GM12878 (cell line): ENCODE measurements around the gene CYP3A7. TPM values are rescaled to one million over a fixed set of nuclear protein-coding genes. Genes with fewer than 3 reads are reported as not detected.
"Not testable (repeated sequence)": the region's sequence is repeated elsewhere in the genome, so short reads cannot be mapped to it uniquely, and the experiment has no call there.

ENCODE experiments used
- ATAC-seq: fragments of 200-7000 bp; cut with Tn5 transposase; 3 replicates; pipeline ENCODE4 v1.9.1; 2020; ENCODE audit warnings: mild to moderate bottlenecking, moderate library complexity
- BruUV-seq: library from RNA; stranded (reverse); fragments of 400-500 nt; replicated peaks from 2 replicates; lab custom pipeline; 2021; lab: Mats Ljungman, UMichigan
- CTCF ChIA-PET: fragments of 300-600 bp; sonication (Branson Sonifier 250); formaldehyde crosslinking; extraction: SDS; loops from one replicate; lab custom pipeline; 2021; ENCODE audit warnings: inconsistent platforms; lab: Yijun Ruan, JAX
- POLR2A ChIA-PET: fragments of 350-600 bp; formaldehyde crosslinking; extraction: SDS; loops from one replicate; lab custom pipeline; 2021; ENCODE audit warnings: inconsistent platforms; lab: Charles Lee
- RAD21 ChIA-PET: fragments of 300-600 bp; sonication (Branson Sonifier 250); formaldehyde crosslinking; loops from one replicate; lab custom pipeline; 2023; ENCODE audit warnings: antibody characterized with exemption; ENCODE audit not compliant: unreplicated experiment; lab: Charles Lee
- SMC1A ChIA-PET: fragments of 300-600 bp; sonication (Branson Sonifier 250); formaldehyde crosslinking; loops from one replicate; lab custom pipeline; 2023; ENCODE audit not compliant: unreplicated experiment, uncharacterized antibody; lab: Charles Lee
- DNase-seq: peaks from one replicate; pipeline ENCODE4 v3.0.0-alpha.2; 2011; ENCODE audit warnings: low read depth, low spot score
- FAIRE-seq: peaks from 3 replicates; lab custom pipeline; 2011; peaks lifted over from hg19 to GRCh38; lab: Jason Lieb, UNC
- H2AFZ ChIP-seq: 2 replicates; pipeline ENCODE4 v1.6.0; 2011; ENCODE audit warnings: low read depth, low read length, control low read depth; ENCODE audit not compliant: control insufficient read depth
- H3K27ac ChIP-seq: 2 replicates; pipeline ENCODE4 v1.5.1; 2011; ENCODE audit warnings: control low read depth; ENCODE audit not compliant: control insufficient read depth, insufficient read depth
- H3K27me3 ChIP-seq, 2 experiments: replicated peaks in 1 of 2; 2 replicates each; pipeline versions ENCODE4 v1.6.0 to v1.6.1; 2011; ENCODE audit warnings: low read length in 1 of 2; ENCODE audit not compliant: control insufficient read depth in 2 of 2, insufficient read depth in 2 of 2
- H3K36me3 ChIP-seq, 2 experiments: 2 replicates each; pipeline ENCODE4 v1.5.1; 2011; ENCODE audit warnings: low read length in 1 of 2; ENCODE audit not compliant: control insufficient read depth in 2 of 2, insufficient read depth in 2 of 2
- H3K4me1 ChIP-seq: 2 replicates; pipeline ENCODE4 v1.6.1; 2011; ENCODE audit warnings: mild to moderate bottlenecking, low read length, moderate library complexity, mixed read lengths; ENCODE audit not compliant: control insufficient read depth, insufficient read depth
- H3K4me2 ChIP-seq: 2 replicates; pipeline ENCODE4 v1.6.0; 2011; ENCODE audit warnings: control low read depth; ENCODE audit not compliant: control insufficient read depth, insufficient read depth
- H3K4me3 ChIP-seq: fragments of 200-600 bp; sonication (generic); 2 replicates; pipeline ENCODE4 v1.5.1; 2016
- H3K79me2 ChIP-seq: 2 replicates; pipeline ENCODE4 v1.6.0; 2011; ENCODE audit warnings: low read length; ENCODE audit not compliant: control insufficient read depth, insufficient read depth
- H3K9ac ChIP-seq: 2 replicates; pipeline ENCODE4 v1.8.0; 2011; ENCODE audit warnings: low read length, control low read depth, mixed read lengths; ENCODE audit not compliant: control insufficient read depth, insufficient read depth
- H3K9me3 ChIP-seq: replicated peaks from 3 replicates; pipeline ENCODE4 v1.5.1; 2011; ENCODE audit warnings: mild to moderate bottlenecking, low read length; ENCODE audit not compliant: control insufficient read depth, insufficient read depth
- H4K20me1 ChIP-seq: 2 replicates; pipeline ENCODE4 v1.6.0; 2011; ENCODE audit not compliant: control insufficient read depth, insufficient read depth
- WGBS: methylation state at CpG from one replicate; pipeline ENCODE4 v1.1.6; 2016; ENCODE audit warnings: low lambda C conversion rate; ENCODE audit not compliant: insufficient replicate concordance, insufficient coverage; ENCODE audit errors: missing lambda C conversion rate; 5-methylcytosine and 5-hydroxymethylcytosine counted together
- in situ Hi-C: fragments of 300-500 bp; cut with MboI; formaldehyde crosslinking; loops from 9 replicates; pipeline ENCODE4 v1.14.3; 2018; ENCODE audit warnings: mixed read lengths
- intact Hi-C: fragments of 100-400 bp; cut with micrococcal nuclease; formaldehyde crosslinking; loops from one replicate; pipeline ENCODE4 v1.14.2; 2022; ENCODE audit not compliant: unreplicated experiment
- polyA plus RNA-seq, 11 experiments: library from polyadenylated mRNA; depleted of rRNA in 4 of 11; unstranded in 6 of 11; stranded (reverse) in 5 of 11; fragments of >200 nt; fragmentation: Nextera tagmentation in 4 of 11; fragmentation: Illumina TruSeq in 1 of 11; extraction: Ambion mirVana in 4 of 11; extraction: Trizol in 1 of 11; gene quantifications; 1 replicate in 1 of 11; 2 replicates in 10 of 11; pipeline versions ENCODE4 v1.2.1 to v1.2.3, GENCODE V29; 2011 to 2016; ENCODE audit warnings: inconsistent platforms in 2 of 11, missing spikeins in 2 of 11, low read depth in 1 of 11
- total RNA-seq, 4 experiments: library from RNA; depleted of rRNA in 3 of 4; stranded (reverse); fragments of >200 nt in 3 of 4; fragmentation: Illumina TruSeq in 1 of 4; extraction: Trizol in 1 of 4; gene quantifications; 2 replicates each; pipeline versions ENCODE4 v1.2.1 to v1.2.3, GENCODE V29; 2013 to 2021

The CYP3A7 gene
- total and polyA plus RNA-seq, 10 of the 15 experiments (the other 5 are each of a cell fraction or from before 2014, with no cell fraction given) = 0.05 to 0.11 (median 0.06) TPM; not detected in 7

DNA sequence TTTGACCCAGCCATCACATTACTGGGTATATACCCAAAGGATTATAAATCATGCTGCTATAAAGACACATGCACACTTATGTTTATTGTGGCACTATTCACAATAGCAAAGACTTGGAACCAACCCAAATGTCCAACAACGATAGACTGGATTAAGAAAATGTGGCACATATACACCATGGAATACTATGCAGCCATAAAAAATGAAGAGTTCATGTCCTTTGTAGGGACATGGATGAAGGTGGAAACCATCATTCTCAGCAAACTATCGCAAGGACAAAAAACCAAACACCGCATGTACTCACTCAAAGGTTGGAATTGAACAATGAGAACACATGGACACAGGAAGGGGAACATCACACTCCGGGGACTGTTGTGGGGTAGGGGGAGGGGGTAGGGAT is 44.1 kb downstream of the CYP3A7 start:
- RAD21 ChIA-PET, H3K79me2 ChIP-seq, H3K9ac ChIP-seq, H3K4me2 ChIP-seq, intact Hi-C loops, H3K36me3 ChIP-seq, H3K9me3 ChIP-seq, ATAC-seq, CTCF ChIA-PET, H3K27me3 ChIP-seq, FAIRE-seq, H3K27ac ChIP-seq, BruUV-seq, in situ Hi-C loops, POLR2A ChIA-PET, H2AFZ ChIP-seq, DNase-seq, H3K4me1 ChIP-seq, H4K20me1 ChIP-seq, H3K4me3 ChIP-seq, SMC1A ChIA-PET: not testable (repeated sequence)
- 73% methylated on average over 4 of the region's 4 CpGs for WGBS

DNA sequence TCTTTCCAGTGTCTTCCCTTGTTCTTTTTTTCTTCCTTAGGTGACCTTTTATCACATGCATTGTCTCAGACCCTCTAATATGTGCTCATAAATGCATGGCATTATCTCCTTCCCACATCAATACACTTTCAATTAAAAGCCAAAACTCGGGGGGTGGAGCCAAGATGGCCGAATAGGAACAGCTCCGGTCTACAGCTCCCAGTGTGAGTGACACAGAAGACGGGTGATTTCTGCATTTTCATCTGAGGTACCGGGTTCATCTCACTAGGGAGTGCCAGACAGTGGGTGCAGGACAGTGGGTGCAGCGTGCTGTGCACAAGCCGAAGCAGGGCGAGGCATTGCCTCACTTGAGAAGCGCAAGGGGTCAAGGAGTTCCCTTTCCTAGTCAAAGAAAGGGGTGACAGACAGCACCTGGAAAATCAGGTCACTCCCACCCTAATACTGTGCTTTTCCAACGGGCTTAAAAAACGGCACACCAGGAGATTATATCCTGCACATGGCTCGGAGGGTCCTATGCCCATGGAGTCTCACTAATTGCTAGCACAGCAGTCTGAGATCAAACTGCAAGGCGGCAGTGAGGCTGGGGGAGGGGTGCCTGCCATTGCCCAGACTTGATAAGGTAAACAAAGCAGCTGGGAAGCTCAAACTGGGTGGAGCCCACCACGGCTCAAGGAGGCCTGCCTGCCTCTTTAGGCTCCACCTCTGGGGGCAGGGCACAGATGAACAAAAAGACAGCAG is 49.0 kb downstream of the CYP3A7 start:
- RAD21 ChIA-PET, H3K9ac ChIP-seq, H4K20me1 ChIP-seq, SMC1A ChIA-PET, ATAC-seq, POLR2A ChIA-PET, H3K4me1 ChIP-seq, H3K79me2 ChIP-seq, in situ Hi-C loops, H3K27ac ChIP-seq, BruUV-seq, H3K27me3 ChIP-seq, DNase-seq, H2AFZ ChIP-seq, FAIRE-seq, H3K9me3 ChIP-seq, H3K36me3 ChIP-seq, CTCF ChIA-PET, H3K4me3 ChIP-seq, intact Hi-C loops, H3K4me2 ChIP-seq: not testable (repeated sequence)
- WGBS = 47% methylated on average over 14 of the region's 14 CpGs
